Fibroblast of gingiva (primary cell): ENCODE data around the gene VSIR.

Source experiments
- DNase-seq: peaks from one replicate; pipeline ENCODE4 v3.0.0-alpha.2; 2011; ENCODE audit warnings: low read depth

The VSIR gene

GRCh38 chr10:71773221-71773971 is at the start of gene VSIR:
TSS of gene VSIR (minus strand) at chr10:71773520. CDS start at chr10:71773439, 81 bp downstream.
- peak; percentile 70 for DNase-seq

GRCh38 chr10:71821909-71822763 is 48.8 kb upstream of the VSIR start:
- DNase-seq = no peak

GRCh38 chr10:71820966-71821365 is 47.6 kb upstream of the VSIR start:
- DNase-seq = no peak

GRCh38 chr10:71819985-71820384 is 46.7 kb upstream of the VSIR start:
- DNase-seq = no peak

GRCh38 chr10:71819441-71819861 is 46.1 kb upstream of the VSIR start:
- no peak for DNase-seq

GRCh38 chr10:71818674-71819260 is 45.4 kb upstream of the VSIR start:
- DNase-seq = no peak

GRCh38 chr10:71817831-71818655 is 44.7 kb upstream of the VSIR start:
- DNase-seq = no peak

GRCh38 chr10:71816936-71817618 is 43.8 kb upstream of the VSIR start:
- DNase-seq = no peak

GRCh38 chr10:71816421-71816851 is 43.1 kb upstream of the VSIR start:
- DNase-seq = no peak

GRCh38 chr10:71815515-71816130 is 42.3 kb upstream of the VSIR start:
- DNase-seq = no peak

GRCh38 chr10:71814922-71815411 is 41.6 kb upstream of the VSIR start:
- no peak for DNase-seq

GRCh38 chr10:71812913-71813590 is 39.7 kb upstream of the VSIR start:
- no peak for DNase-seq

- DNase-seq = peak; percentile 26
These were observed 38.9 kb upstream of the VSIR start for GRCh38 chr10:71812016-71812912.

GRCh38 chr10:71811351-71811750 is 38.0 kb upstream of the VSIR start:
- DNase-seq = no peak

- DNase-seq = no peak
These were observed 36.9 kb upstream of the VSIR start for GRCh38 chr10:71810048-71810750.

- no peak for DNase-seq
These were observed 36.3 kb upstream of the VSIR start for GRCh38 chr10:71809628-71810027.

- no peak for DNase-seq
These were observed 34.5 kb upstream of the VSIR start for GRCh38 chr10:71807557-71808510.
